Stimulated activated CD4-positive, alpha-beta T cell treated with anti-CD3 and anti-CD28 coated beads, Interleukin-4, amount 100 ng/mL, for 4 hours (primary cell): ENCODE results near the gene ATP5F1B.
A peak's percentile ranks its signal among the peaks of the same experiment; 100 is the strongest.

Source experiments
- DNase-seq, 2 experiments: peaks; one replicate each; pipeline ENCODE4 v3.0.0-alpha.2; 2020

ATP5F1B gene

GRCh38 chr12:56616244-56616643 is 29.5 kb downstream of the ATP5F1B start:
- DNase-seq = no peak

- DNase-seq = no peak
Observed at GRCh38 chr12:56614627-56615026, 31.2 kb downstream of the ATP5F1B start.

GRCh38 chr12:56604355-56604754 is 41.4 kb downstream of the ATP5F1B start:
- DNase-seq = no peak

- no peak for DNase-seq
Observed at GRCh38 chr12:56602239-56602638, 43.5 kb downstream of the ATP5F1B start.

GRCh38 chr12:56601503-56601902 is 44.3 kb downstream of the ATP5F1B start:
- peak; percentile 12 to 19 for DNase-seq

- no peak for DNase-seq
Observed at GRCh38 chr12:56600753-56601152, 45.0 kb downstream of the ATP5F1B start.

- no peak for DNase-seq
Observed at GRCh38 chr12:56599797-56600196, 46.0 kb downstream of the ATP5F1B start.

- DNase-seq = no peak
Observed at GRCh38 chr12:56599041-56599440, 46.7 kb downstream of the ATP5F1B start.

- no peak for DNase-seq
Observed at GRCh38 chr12:56596815-56597214, 49.0 kb downstream of the ATP5F1B start.

- DNase-seq = peak; percentile 49 to 50
Observed at GRCh38 chr12:56593909-56594621, 51.7 kb downstream of the ATP5F1B start.

- no peak for DNase-seq
Observed at GRCh38 chr12:56591961-56592360, 53.8 kb downstream of the ATP5F1B start.

GRCh38 chr12:56591126-56591525 is 54.7 kb downstream of the ATP5F1B start:
- no peak for DNase-seq

GRCh38 chr12:56590237-56590830 is 55.5 kb downstream of the ATP5F1B start:
- no peak for DNase-seq

GRCh38 chr12:56589783-56590182 is 56.0 kb downstream of the ATP5F1B start:
- DNase-seq = no peak
